ENCODE data around the gene UAP1L1. TPM values are rescaled to one million over a fixed set of nuclear protein-coding genes. Genes with fewer than 3 reads are reported as not detected.
"Not testable (repeated sequence)": the region's sequence is repeated elsewhere in the genome, so short reads cannot be mapped to it uniquely, and the experiment has no call there.

UAP1L1 gene
- total and polyA plus RNA-seq, 9 of the 15 experiments (the other 6 are each of a cell fraction or from before 2014, with no cell fraction given), result 0.20 to 8.6 (median 3.7) TPM

- H3K9ac ChIP-seq (ENCODE audit: insufficient read depth in 1 of 2, low read depth in 2 of 2, low read length in 2 of 2); ATAC-seq; H3K79me2 ChIP-seq (ENCODE audit: control insufficient read depth, insufficient read depth, low read length); DNase-seq (ENCODE audit: extremely low read depth in 1 of 4, low spot score in 3 of 4); FAIRE-seq; H4K20me1 ChIP-seq (replicated peaks; ENCODE audit: control insufficient read depth, insufficient read depth, low read length); CTCF ChIA-PET (ENCODE audit: low intra/inter-chr PET ratio); BruUV-seq (replicated peaks); intact Hi-C loops (cut with micrococcal nuclease); H3K9me1 ChIP-seq (ENCODE audit: control insufficient read depth, insufficient read depth, low read length); H2AFZ ChIP-seq (ENCODE audit: low read depth, low read length); in situ Hi-C loops (cut with MboI); H3K27me3 ChIP-seq (ENCODE audit: control insufficient read depth in 2 of 2, insufficient read depth in 2 of 2, low read length in 2 of 2); H3K4me3 ChIP-seq; H3K27ac ChIP-seq (ENCODE audit: extremely low read depth, low read depth, low read length); H3K4me2 ChIP-seq (ENCODE audit: insufficient read depth, low read length); H3K9me3 ChIP-seq (replicated peaks; ENCODE audit: control insufficient read depth, insufficient read depth, low read depth, low read length): not testable (repeated sequence)
- 69% methylated on average over 5 of the region's 9 CpGs for WGBS (ENCODE audit: insufficient coverage, low coverage, missing lambda C conversion rate)
- Histone ChIP-seq H3K4me1 (replicated peaks in 1 of 2; ENCODE audit: control insufficient read depth in 2 of 2, insufficient read depth in 2 of 2, low read length in 2 of 2) (peaks cover under 1 to 38% of the 10 kb centered on the region in 2 experiments; a peak in 4 of 5 replicates), H3K36me3 (ENCODE audit: control insufficient read depth, insufficient read depth, low read length) (peaks cover 33% of the 10 kb centered on the region; the same call in 2 of the 3 replicates)
- TF ChIP-seq POLR2G (IDR thresholded peaks at IDR 0.05; ENCODE audit: low read depth, low read length) (0 out of 2 replicates have a peak, but pooled peaks have one; percentile 19), ARID4B (CRISPR knock-in tag; IDR thresholded peaks at IDR 0.05) (peak; percentile 3; the same call in 1 of the 2 replicates)
- POLR2A ChIA-PET, result interaction anchor here (0.5 kb wide), 1 partner anchor 186 kb away, joined by 5 read pairs; no protein-coding TSS in a partner anchor
These were observed 14.5 kb upstream of the UAP1L1 start for GRCh38 chr9:137062798-137063197.

All from K562 (cell line).